ENCODE data around the gene SNX15. TPM values are rescaled to one million over a fixed set of nuclear protein-coding genes. Genes with fewer than 3 reads are reported as not detected.

The SNX15 gene
- total and polyA plus RNA-seq, 10 donors, result 10.8 to 21.6 (median 17.1) TPM

- Histone ChIP-seq H3K27me3 (replicated peaks in 1 of 7) (no peaks in the 10 kb centered on the region), H3K4me1 (no peaks in the 10 kb centered on the region), H3K4me3 (no peak overlapping the region), H3K27ac (no peak overlapping the region), H3K36me3 (no peaks in the 10 kb centered on the region), H3K9me3 (no peaks in the 10 kb centered on the region)
- no peak for TF ChIP-seq POLR2A (IDR thresholded peaks at IDR 0.05)
- TF ChIP-seq POLR2AphosphoS5 (IDR thresholded peaks at IDR 0.05), result no peak
- no peak for TF ChIP-seq CTCF (IDR thresholded peaks at IDR 0.05 in 8 of 11, conservative IDR thresholded peaks at IDR 0.05 in 3 of 11)
- no peak for DNase-seq
- intact Hi-C loops (cut with DNase I; ENCODE audit: low total_unique reads), result no loop called here
- 76 to 86% (median 80%) methylated on average over 3 of the region's 3 CpGs for WGBS, 5 donors
Measured at GRCh38 chr11:65063532-65063931, 36.3 kb downstream of the SNX15 start.

GRCh38 chr11:65064847-65065240, 37.6 kb downstream of the SNX15 start:
- no peak overlapping the region for H3K4me3 ChIP-seq
- 84 to 97% (median 89%) methylated on average over 4 of the region's 4 CpGs for WGBS, 5 donors
- H3K27me3 ChIP-seq (replicated peaks in 1 of 7), result no peaks in the 10 kb centered on the region
- TF ChIP-seq POLR2AphosphoS5 (IDR thresholded peaks at IDR 0.05) (no peak), CTCF (IDR thresholded peaks at IDR 0.05 in 8 of 11, conservative IDR thresholded peaks at IDR 0.05 in 3 of 11) (no peak), POLR2A (IDR thresholded peaks at IDR 0.05) (no peak)
- no peak overlapping the region for H3K27ac ChIP-seq
- no peak for DNase-seq
- no peaks in the 10 kb centered on the region for H3K9me3 ChIP-seq
- no peaks in the 10 kb centered on the region for H3K36me3 ChIP-seq
- H3K4me1 ChIP-seq, result no peaks in the 10 kb centered on the region
- intact Hi-C loops (cut with DNase I; ENCODE audit: low total_unique reads), result no loop called here

- H3K9me3 ChIP-seq, result no peaks in the 10 kb centered on the region
- no peak for DNase-seq
- H3K4me3 ChIP-seq, result no peak overlapping the region
- H3K27me3 ChIP-seq (replicated peaks in 1 of 7), result no peaks in the 10 kb centered on the region
- intact Hi-C loops (cut with DNase I; ENCODE audit: low total_unique reads), result no loop called here
- H3K27ac ChIP-seq, result no peak overlapping the region
- TF ChIP-seq POLR2AphosphoS5 (IDR thresholded peaks at IDR 0.05), result no peak
- 81 to 86% (median 83%) methylated on average over 7 of the region's 7 CpGs for WGBS, 5 donors
- no peaks in the 10 kb centered on the region for H3K4me1 ChIP-seq
- H3K36me3 ChIP-seq, result no peaks in the 10 kb centered on the region
Measured at GRCh38 chr11:65065851-65066250, 38.6 kb downstream of the SNX15 start.

GRCh38 chr11:65066315-65066714, 39.1 kb downstream of the SNX15 start:
- no peaks in the 10 kb centered on the region for H3K4me1 ChIP-seq
- no peak overlapping the region for H3K4me3 ChIP-seq
- no peak for DNase-seq
- H3K27ac ChIP-seq, result no peak overlapping the region
- H3K36me3 ChIP-seq, result no peaks in the 10 kb centered on the region
- TF ChIP-seq POLR2A (IDR thresholded peaks at IDR 0.05) (no peak), POLR2AphosphoS5 (IDR thresholded peaks at IDR 0.05) (no peak), CTCF (IDR thresholded peaks at IDR 0.05 in 8 of 11, conservative IDR thresholded peaks at IDR 0.05 in 3 of 11) (no peak)
- 80 to 100% (median 86%) methylated on average over 4 to 11 of the region's 11 CpGs for WGBS, 5 donors
- no peaks in the 10 kb centered on the region for H3K27me3 ChIP-seq (replicated peaks in 1 of 7)
- H3K9me3 ChIP-seq, result no peaks in the 10 kb centered on the region
- intact Hi-C loops (cut with DNase I; ENCODE audit: low total_unique reads), result no loop called here

GRCh38 chr11:65066805-65067291, 39.6 kb downstream of the SNX15 start:
- WGBS, 5 donors, result 75 to 80% (median 77%) methylated on average over 3 to 4 of the region's 4 CpGs
- intact Hi-C loops (cut with DNase I; ENCODE audit: low total_unique reads), result no loop called here
- Histone ChIP-seq H3K27ac (no peak overlapping the region), H3K9me3 (no peaks in the 10 kb centered on the region), H3K4me1 (no peaks in the 10 kb centered on the region), H3K27me3 (replicated peaks in 1 of 7) (no peaks in the 10 kb centered on the region), H3K4me3 (no peak overlapping the region), H3K36me3 (no peaks in the 10 kb centered on the region)
- no peak for DNase-seq
- TF ChIP-seq POLR2A (IDR thresholded peaks at IDR 0.05), result no peak
- TF ChIP-seq CTCF (IDR thresholded peaks at IDR 0.05 in 8 of 11, conservative IDR thresholded peaks at IDR 0.05 in 3 of 11), result no peak
- no peak for TF ChIP-seq POLR2AphosphoS5 (IDR thresholded peaks at IDR 0.05)
